ENCODE results near the gene MMP24OS.

DNA sequence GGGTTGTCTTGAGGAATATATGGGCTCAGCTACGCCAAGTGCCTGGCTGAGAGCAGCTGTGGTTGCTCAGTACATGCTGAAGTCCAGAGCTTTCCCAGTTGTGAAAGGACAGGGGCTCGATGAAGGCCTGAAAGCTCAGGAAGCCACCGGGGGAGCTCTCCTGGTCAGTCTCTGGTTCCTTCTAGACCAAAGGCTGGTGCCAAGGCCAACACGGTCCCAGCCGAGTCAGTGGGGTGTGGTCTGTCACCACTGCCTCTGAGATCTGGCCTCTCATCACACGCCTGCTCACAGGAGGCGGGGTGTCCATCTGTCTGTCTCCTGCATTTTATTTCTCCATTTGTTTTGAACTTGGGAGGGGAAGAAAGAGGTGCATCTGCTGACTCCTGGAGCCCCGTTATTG is 19.2 kb upstream of the MMP24OS start:
- TF ChIP-seq, protein P1, sequence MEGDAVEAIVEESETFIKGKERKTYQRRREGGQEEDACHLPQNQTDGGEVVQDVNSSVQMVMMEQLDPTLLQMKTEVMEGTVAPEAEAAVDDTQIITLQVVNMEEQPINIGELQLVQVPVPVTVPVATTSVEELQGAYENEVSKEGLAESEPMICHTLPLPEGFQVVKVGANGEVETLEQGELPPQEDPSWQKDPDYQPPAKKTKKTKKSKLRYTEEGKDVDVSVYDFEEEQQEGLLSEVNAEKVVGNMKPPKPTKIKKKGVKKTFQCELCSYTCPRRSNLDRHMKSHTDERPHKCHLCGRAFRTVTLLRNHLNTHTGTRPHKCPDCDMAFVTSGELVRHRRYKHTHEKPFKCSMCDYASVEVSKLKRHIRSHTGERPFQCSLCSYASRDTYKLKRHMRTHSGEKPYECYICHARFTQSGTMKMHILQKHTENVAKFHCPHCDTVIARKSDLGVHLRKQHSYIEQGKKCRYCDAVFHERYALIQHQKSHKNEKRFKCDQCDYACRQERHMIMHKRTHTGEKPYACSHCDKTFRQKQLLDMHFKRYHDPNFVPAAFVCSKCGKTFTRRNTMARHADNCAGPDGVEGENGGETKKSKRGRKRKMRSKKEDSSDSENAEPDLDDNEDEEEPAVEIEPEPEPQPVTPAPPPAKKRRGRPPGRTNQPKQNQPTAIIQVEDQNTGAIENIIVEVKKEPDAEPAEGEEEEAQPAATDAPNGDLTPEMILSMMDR (IDR thresholded peaks at IDR 0.05), result no peak
- TF ChIP-seq EP300 (IDR thresholded peaks at IDR 0.05) (no peak), POLR2A (IDR thresholded peaks at IDR 0.05) (no peak), POLR2AphosphoS5 (IDR thresholded peaks at IDR 0.05) (no peak)
